SK-N-SH treated with all-trans-retinoic acid at 6 μM for 48 hours (cell line): ENCODE results near the gene MRTFA.

Experiments
- ATAC-seq: fragments of 200-7000 bp; cut with Tn5 transposase; 3 replicates; pipeline ENCODE4 v1.9.1; 2020; ENCODE audit warnings: mild to moderate bottlenecking, moderate library complexity
- ARNTL ChIP-seq: fragments of 450-650 bp; formaldehyde crosslinking; IDR thresholded peaks from 2 replicates; pipeline ENCODE4 v1.5.0; 2020; ENCODE audit warnings: low read depth, mild to moderate bottlenecking, moderate library complexity, borderline replicate concordance
- BACH2 ChIP-seq: fragments of 250-450 bp; sonication (Bioruptor Pico); IDR thresholded peaks from 2 replicates; pipeline ENCODE4 v1.9.0; 2021; ENCODE audit warnings: mild to moderate bottlenecking, borderline replicate concordance
- CSDC2 ChIP-seq: fragments of 250-450 bp; sonication (Bioruptor Pico); IDR thresholded peaks from 2 replicates; pipeline ENCODE4 v1.5.0; 2020; ENCODE audit warnings: mild to moderate bottlenecking, moderate library complexity
- GLIS3 ChIP-seq: fragments of 250-450 bp; sonication (Bioruptor Pico); IDR thresholded peaks from 2 replicates; pipeline ENCODE4 v1.5.0; 2020; ENCODE audit warnings: mild to moderate bottlenecking, moderate library complexity
- OSR1 ChIP-seq: fragments of 250-450 bp; sonication (Bioruptor Pico); IDR thresholded peaks from 2 replicates; pipeline ENCODE4 v1.8.0; 2022; ENCODE audit warnings: moderate library complexity, mild to moderate bottlenecking, inconsistent platforms
- PATZ1 ChIP-seq: fragments of 250-450 bp; sonication (Bioruptor Pico); IDR thresholded peaks from 2 replicates; pipeline ENCODE4 v1.8.0; 2020; ENCODE audit warnings: mild to moderate bottlenecking, moderate library complexity, borderline replicate concordance
- POU6F1 ChIP-seq: fragments of 250-450 bp; sonication (Bioruptor Pico); IDR thresholded peaks from 2 replicates; pipeline ENCODE4 v1.8.0; 2021; ENCODE audit warnings: low read depth, mild to moderate bottlenecking, moderate library complexity, borderline replicate concordance
- RARB ChIP-seq: fragments of 250-450 bp; sonication (Bioruptor Pico); IDR thresholded peaks from 2 replicates; pipeline ENCODE4 v1.8.0; 2021; ENCODE audit warnings: mild to moderate bottlenecking, moderate library complexity
- TCF4 ChIP-seq: fragments of 250-450 bp; sonication (Bioruptor Pico); IDR thresholded peaks from 2 replicates; pipeline ENCODE4 v1.8.0; 2021; ENCODE audit warnings: mild to moderate bottlenecking, moderate library complexity, borderline replicate concordance
- TOX ChIP-seq: fragments of 250-450 bp; sonication (Bioruptor Pico); IDR thresholded peaks from 2 replicates; pipeline ENCODE4 v1.8.0; 2021; ENCODE audit warnings: mild to moderate bottlenecking, moderate library complexity, borderline replicate concordance
- TSHZ2 ChIP-seq: fragments of 250-450 bp; sonication (Bioruptor Pico); IDR thresholded peaks from 2 replicates; pipeline ENCODE4 v1.5.0; 2020; ENCODE audit warnings: mild to moderate bottlenecking, moderate library complexity
- ZC3H10 ChIP-seq: fragments of 250-450 bp; sonication (Bioruptor Pico); IDR thresholded peaks from 2 replicates; pipeline ENCODE4 v1.5.1; 2021; ENCODE audit warnings: mild to moderate bottlenecking, moderate library complexity
- ZNF565 ChIP-seq: fragments of 450-650 bp; formaldehyde crosslinking; conservative IDR thresholded peaks from 2 replicates; pipeline ENCODE4 v1.5.0; 2020; ENCODE audit warnings: low read depth, mild to moderate bottlenecking, moderate library complexity
- ZNF70 ChIP-seq: fragments of 450-650 bp; formaldehyde crosslinking; IDR thresholded peaks from 2 replicates; pipeline ENCODE4 v1.5.0; 2020; ENCODE audit warnings: mild to moderate bottlenecking, moderate library complexity
- TF ChIP-seq, protein P1 (sequence below): fragments of 250-450 bp; sonication (Bioruptor Pico); IDR thresholded peaks from 2 replicates; pipeline ENCODE4 v1.5.1; 2021; ENCODE audit warnings: mild to moderate bottlenecking, moderate library complexity
- TF ChIP-seq, protein P2 (sequence below): fragments of 250-450 bp; sonication (Bioruptor Pico); IDR thresholded peaks from 2 replicates; pipeline ENCODE4 v1.5.1; 2020; ENCODE audit warnings: low read depth, mild to moderate bottlenecking, moderate library complexity

The MRTFA gene

DNA sequence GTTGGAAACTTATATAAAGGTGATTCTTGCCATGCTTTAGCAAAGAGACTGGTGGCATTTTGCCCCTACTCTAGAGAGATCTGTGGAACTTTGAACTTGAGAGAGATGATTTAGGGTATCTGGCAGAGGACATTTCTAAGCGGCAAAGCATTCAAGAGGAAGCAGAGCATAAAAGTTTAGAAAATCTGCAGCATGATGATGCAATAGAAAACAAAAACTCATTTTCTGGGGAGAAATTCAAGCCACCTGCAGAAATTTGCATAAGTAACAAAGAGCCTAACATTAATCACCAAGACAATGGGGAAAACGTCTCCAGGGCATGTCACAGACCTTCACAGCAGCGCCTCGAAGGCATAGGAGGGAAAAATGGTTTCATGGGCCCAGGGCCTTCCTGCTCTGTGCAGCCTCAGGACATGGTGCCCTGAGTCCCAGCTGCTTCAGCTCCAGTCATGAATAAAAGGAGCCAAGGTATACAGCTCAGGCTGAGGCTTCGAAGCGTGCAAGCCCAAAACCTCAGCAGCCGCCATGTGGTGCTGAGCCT, 83.4 kb downstream of the MRTFA start:
- ATAC-seq, result no peak
- no peak for TF ChIP-seq TOX (CRISPR knock-in tag)
- no peak for TF ChIP-seq OSR1
- no peak for TF ChIP-seq TSHZ2 (CRISPR knock-in tag)
- no peak for TF ChIP-seq RARB (CRISPR knock-in tag)
- TF ChIP-seq BACH2 (CRISPR knock-in tag), result no peak
- no peak for TF ChIP-seq ZC3H10 (CRISPR knock-in tag)
- TF ChIP-seq, protein P1, sequence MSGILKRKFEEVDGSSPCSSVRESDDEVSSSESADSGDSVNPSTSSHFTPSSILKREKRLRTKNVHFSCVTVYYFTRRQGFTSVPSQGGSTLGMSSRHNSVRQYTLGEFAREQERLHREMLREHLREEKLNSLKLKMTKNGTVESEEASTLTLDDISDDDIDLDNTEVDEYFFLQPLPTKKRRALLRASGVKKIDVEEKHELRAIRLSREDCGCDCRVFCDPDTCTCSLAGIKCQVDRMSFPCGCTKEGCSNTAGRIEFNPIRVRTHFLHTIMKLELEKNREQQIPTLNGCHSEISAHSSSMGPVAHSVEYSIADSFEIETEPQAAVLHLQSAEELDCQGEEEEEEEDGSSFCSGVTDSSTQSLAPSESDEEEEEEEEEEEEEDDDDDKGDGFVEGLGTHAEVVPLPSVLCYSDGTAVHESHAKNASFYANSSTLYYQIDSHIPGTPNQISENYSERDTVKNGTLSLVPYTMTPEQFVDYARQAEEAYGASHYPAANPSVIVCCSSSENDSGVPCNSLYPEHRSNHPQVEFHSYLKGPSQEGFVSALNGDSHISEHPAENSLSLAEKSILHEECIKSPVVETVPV (CRISPR knock-in tag), result no peak
- no peak for TF ChIP-seq TCF4 (CRISPR knock-in tag)
- TF ChIP-seq, protein P2, sequence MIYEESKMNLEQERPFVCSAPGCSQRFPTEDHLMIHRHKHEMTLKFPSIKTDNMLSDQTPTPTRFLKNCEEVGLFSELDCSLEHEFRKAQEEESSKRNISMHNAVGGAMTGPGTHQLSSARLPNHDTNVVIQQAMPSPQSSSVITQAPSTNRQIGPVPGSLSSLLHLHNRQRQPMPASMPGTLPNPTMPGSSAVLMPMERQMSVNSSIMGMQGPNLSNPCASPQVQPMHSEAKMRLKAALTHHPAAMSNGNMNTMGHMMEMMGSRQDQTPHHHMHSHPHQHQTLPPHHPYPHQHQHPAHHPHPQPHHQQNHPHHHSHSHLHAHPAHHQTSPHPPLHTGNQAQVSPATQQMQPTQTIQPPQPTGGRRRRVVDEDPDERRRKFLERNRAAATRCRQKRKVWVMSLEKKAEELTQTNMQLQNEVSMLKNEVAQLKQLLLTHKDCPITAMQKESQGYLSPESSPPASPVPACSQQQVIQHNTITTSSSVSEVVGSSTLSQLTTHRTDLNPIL (CRISPR knock-in tag), result no peak
- TF ChIP-seq CSDC2, result no peak
- no peak for TF ChIP-seq ARNTL (CRISPR knock-in tag)

GRCh38 chr22:40552070-40552469, 84.4 kb downstream of the MRTFA start:
- no peak for ATAC-seq
- no peak for TF ChIP-seq ZNF70 (CRISPR knock-in tag)
- TF ChIP-seq TSHZ2 (CRISPR knock-in tag), result no peak
- TF ChIP-seq GLIS3 (CRISPR knock-in tag), result no peak
- no peak for TF ChIP-seq ZNF565 (CRISPR knock-in tag)

GRCh38 chr22:40547729-40548143, 88.8 kb downstream of the MRTFA start:
- TF ChIP-seq POU6F1 (CRISPR knock-in tag) (no peak), ZNF565 (CRISPR knock-in tag) (no peak), TSHZ2 (CRISPR knock-in tag) (no peak), TOX (CRISPR knock-in tag) (no peak), OSR1 (no peak), BACH2 (CRISPR knock-in tag) (no peak), PATZ1 (no peak), ZNF70 (CRISPR knock-in tag) (no peak), ZC3H10 (CRISPR knock-in tag) (no peak)
- ATAC-seq, result no peak
